Mammary epithelial cell (primary cell): Measurements from ENCODE around the gene CAMK2A.

Experiments
- CTCF ChIP-seq, 2 donors: IDR thresholded peaks in 1 of 2; conservative IDR thresholded peaks in 1 of 2; 2 replicates each; pipeline ENCODE4 v1.5.1; 2011 to 2012; ENCODE audit warnings: inconsistent platforms in 2 of 2, low read length in 2 of 2, mild to moderate bottlenecking in 2 of 2, control low read depth in 1 of 2, low read depth in 1 of 2; ENCODE audit not compliant: insufficient read depth in 1 of 2; ENCODE audit errors: extremely low read depth in 1 of 2
- EZH2 ChIP-seq: IDR thresholded peaks from 2 replicates; pipeline ENCODE4 v1.6.1; 2012; ENCODE audit warnings: low read length, inconsistent platforms, borderline replicate concordance

GRCh38 chr5:150295741-150296486 is 6.3 kb upstream of the CAMK2A start:
- TF ChIP-seq CTCF (conservative IDR thresholded peaks at IDR 0.05 in 1 of 2, IDR thresholded peaks at IDR 0.05 in 1 of 2; ENCODE audit: extremely low read depth in 1 of 2, insufficient read depth in 1 of 2, low read depth in 1 of 2, low read length in 2 of 2) (peak in 1 of 2 donors; percentile 15), EZH2 (no peak)
